Endodermal cell (in vitro differentiated cells): ENCODE data around the gene NEMP1. TPM values are rescaled to one million over a fixed set of nuclear protein-coding genes. Genes with fewer than 3 reads are reported as not detected.
"Not testable (repeated sequence)": the region's sequence is repeated elsewhere in the genome, so short reads cannot be mapped to it uniquely, and the experiment has no call there.

Experiments used
- DNase-seq: peaks from one replicate; pipeline ENCODE4 v3.0.0-alpha.2; 2017
- H3K27ac ChIP-seq: 2 replicates; pipeline ENCODE4 v1.5.1; 2013; ENCODE audit warnings: mild to moderate bottlenecking, low read depth, low read length, moderate library complexity
- H3K27me3 ChIP-seq: 2 replicates; pipeline ENCODE4 v1.6.1; 2013; ENCODE audit warnings: mild to moderate bottlenecking, low read length, moderate library complexity; ENCODE audit not compliant: insufficient read depth, control insufficient read depth, poor library complexity, severe bottlenecking
- H3K36me3 ChIP-seq: 2 replicates; pipeline ENCODE4 v1.7.0; 2013; ENCODE audit warnings: mild to moderate bottlenecking, low read length, moderate library complexity; ENCODE audit not compliant: control insufficient read depth, insufficient read depth
- H3K4me1 ChIP-seq: one replicate; pipeline ENCODE4 v1.7.0; 2013; ENCODE audit warnings: low read length; ENCODE audit not compliant: control insufficient read depth, insufficient read depth
- H3K4me3 ChIP-seq: 2 replicates; pipeline ENCODE4 v1.5.1; 2013; ENCODE audit warnings: mild to moderate bottlenecking, low read length, moderate library complexity
- H3K9ac ChIP-seq: 2 replicates; pipeline ENCODE4 v1.6.1; 2013; ENCODE audit warnings: mild to moderate bottlenecking, low read length, moderate library complexity; ENCODE audit not compliant: poor library complexity, severe bottlenecking; ENCODE audit errors: extremely low read depth
- H3K9me3 ChIP-seq: 2 replicates; pipeline ENCODE4 v1.6.1; 2013; ENCODE audit warnings: mild to moderate bottlenecking, low read length, moderate library complexity; ENCODE audit not compliant: control insufficient read depth
- H3K27ac Mint-ChIP-seq: 2 replicates; pipeline ENCODE4 v1.8.0; 2020; ENCODE audit warnings: mixed read lengths
- H3K27me3 Mint-ChIP-seq: 2 replicates; pipeline ENCODE4 v1.8.0; 2021; ENCODE audit warnings: mild to moderate bottlenecking, mixed read lengths; ENCODE audit not compliant: insufficient read depth
- H3K36me3 Mint-ChIP-seq: 2 replicates; pipeline ENCODE4 v1.8.0; 2020; ENCODE audit warnings: low read depth, mixed read lengths
- H3K4me1 Mint-ChIP-seq: 2 replicates; pipeline ENCODE4 v1.8.0; 2020; ENCODE audit warnings: mixed read lengths
- H3K4me3 Mint-ChIP-seq: 2 replicates; pipeline ENCODE4 v1.8.0; 2020; ENCODE audit warnings: mild to moderate bottlenecking, moderate library complexity, mixed read lengths
- H3K9me3 Mint-ChIP-seq: 2 replicates; pipeline ENCODE4 v1.8.0; 2020; ENCODE audit warnings: mild to moderate bottlenecking, mixed read lengths
- CTCF ChIP-seq: fragments of 200-600 bp; sonication (generic); conservative IDR thresholded peaks from 2 replicates; pipeline ENCODE4 v1.5.0; 2021; ENCODE audit warnings: antibody characterized with exemption, mild to moderate bottlenecking
- WGBS, 2 experiments: methylation state at CpG; one replicate each; pipeline versions ENCODE4 v1.1.5 to v1.1.7; 2013; ENCODE audit warnings: missing lambda C conversion rate in 2 of 2, mixed read lengths in 1 of 2; ENCODE audit not compliant: insufficient coverage in 1 of 2, insufficient read length in 1 of 2; 5-methylcytosine and 5-hydroxymethylcytosine counted together
- total RNA-seq, 2 donors: library from RNA; stranded (reverse); fragmentation: NEBNext Ultra II Directional in 1 of 2; extraction: Animal tissue kit (Norgen Biotek cat#: 25700) in 1 of 2; gene quantifications; 2 replicates in 1 of 2; 3 replicates in 1 of 2; pipeline ENCODE4 v1.2.1, GENCODE V29; 2021

The NEMP1 gene
- total RNA-seq, 2 donors from 2014 or later, result 36.3 to 52.6 TPM

DNA sequence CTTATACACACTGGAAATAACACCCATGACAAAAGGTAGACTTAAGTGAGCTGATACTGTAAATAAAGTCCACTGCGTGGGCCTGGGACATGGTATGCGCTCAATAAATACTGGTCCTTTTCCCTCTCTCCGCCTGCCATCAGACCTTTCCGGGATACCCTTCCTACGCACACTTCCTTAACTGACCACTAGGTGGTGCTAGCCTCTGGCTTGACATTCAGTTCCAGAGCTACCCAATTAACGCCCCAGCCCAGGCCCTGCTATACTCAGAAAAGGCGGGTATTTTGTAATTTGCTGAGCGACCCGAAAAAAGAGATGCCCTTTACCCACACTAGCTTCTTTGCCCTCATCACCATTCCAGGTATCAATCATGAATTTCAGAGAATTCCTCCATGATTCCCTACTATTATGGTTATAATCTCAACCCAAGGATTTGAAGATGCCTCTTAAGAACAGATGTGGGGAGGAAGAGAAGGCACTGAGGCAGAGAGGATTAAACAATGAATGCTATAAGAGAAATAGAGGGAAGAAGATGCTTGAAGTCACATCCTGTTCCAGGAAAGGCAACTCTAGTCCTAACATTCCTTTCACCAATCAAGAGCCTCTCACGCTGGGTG lies 45.8 kb upstream of the NEMP1 start:
- H3K27me3 ChIP-seq, result no peaks in the 10 kb centered on the region
- H3K36me3 ChIP-seq, result no peaks in the 10 kb centered on the region
- peak; percentile 96 for DNase-seq
- 30 to 34% methylated on average over 9 to 10 of the region's 10 CpGs for WGBS, 2 experiments
- H3K4me3 Mint-ChIP-seq, result no peak overlapping the region
- TF ChIP-seq CTCF, result peak; percentile 94
- H3K9me3 Mint-ChIP-seq, result peaks cover 2% of the 10 kb centered on the region
- no peak overlapping the region for H3K9ac ChIP-seq
- no peaks in the 10 kb centered on the region for H3K36me3 Mint-ChIP-seq
- H3K27ac ChIP-seq, result no peak overlapping the region
- no peak overlapping the region for H3K4me3 ChIP-seq
- no peak overlapping the region for H3K27ac Mint-ChIP-seq
- no peaks in the 10 kb centered on the region for H3K9me3 ChIP-seq
- no peaks in the 10 kb centered on the region for H3K4me1 ChIP-seq
- H3K27me3 Mint-ChIP-seq, result peaks cover 15% of the 10 kb centered on the region
- peaks cover 5% of the 10 kb centered on the region for H3K4me1 Mint-ChIP-seq

DNA sequence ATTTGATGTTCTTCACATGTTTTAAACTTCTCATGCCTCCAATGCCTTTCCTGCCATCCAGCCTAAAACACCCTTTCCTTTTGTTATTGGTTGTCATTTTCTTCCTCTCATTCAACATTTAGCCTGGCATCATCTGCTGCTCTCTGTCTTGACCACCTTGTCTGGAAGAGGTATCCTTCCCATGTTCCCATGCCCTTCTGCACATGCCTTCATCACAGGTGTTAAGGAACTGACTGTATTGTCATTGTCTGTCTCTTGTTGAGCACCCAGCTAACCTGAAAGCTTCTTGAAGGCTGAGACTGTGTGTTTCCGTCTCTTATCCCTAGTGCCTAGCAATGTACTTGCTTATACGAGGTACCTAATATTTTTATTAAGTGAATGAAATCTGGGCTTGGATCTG lies 45.2 kb upstream of the NEMP1 start:
- Histone ChIP-seq H3K9me3 (no peaks in the 10 kb centered on the region), H3K36me3 (no peaks in the 10 kb centered on the region), H3K27me3 (no peaks in the 10 kb centered on the region), H3K4me3 (no peak overlapping the region), H3K27ac (no peak overlapping the region), H3K4me1 (no peaks in the 10 kb centered on the region), H3K9ac (no peak overlapping the region)
- no peak for TF ChIP-seq CTCF
- DNase-seq, result peak; percentile 35
- no peak overlapping the region for H3K4me3 Mint-ChIP-seq
- H3K27ac Mint-ChIP-seq, result no peak overlapping the region
- H3K36me3 Mint-ChIP-seq, result no peaks in the 10 kb centered on the region
- H3K9me3 Mint-ChIP-seq, result peaks cover 2% of the 10 kb centered on the region
- peaks cover 5% of the 10 kb centered on the region for H3K4me1 Mint-ChIP-seq
- H3K27me3 Mint-ChIP-seq, result peaks cover 15% of the 10 kb centered on the region
- 65% methylated on average over 2 of the region's 2 CpGs; no CpG with 5 or more reads in 1 of the 2 experiments for WGBS, 2 experiments

- H3K36me3 ChIP-seq, H3K4me1 ChIP-seq, H3K36me3 Mint-ChIP-seq, H3K27me3 Mint-ChIP-seq, H3K9me3 Mint-ChIP-seq, H3K4me1 Mint-ChIP-seq, H3K27ac ChIP-seq, H3K4me3 ChIP-seq, DNase-seq, H3K9ac ChIP-seq, H3K27me3 ChIP-seq, H3K4me3 Mint-ChIP-seq, H3K9me3 ChIP-seq, H3K27ac Mint-ChIP-seq: not testable (repeated sequence)
- 89 to 94% methylated on average over 10 of the region's 11 CpGs for WGBS, 2 experiments
Measured at GRCh38 chr12:57120718-57121117, 42.1 kb upstream of the NEMP1 start.
